Activated CD8-positive, alpha-beta T cell treated with anti-CD3 and anti-CD28 coated beads for 36 hours (primary cell): Measurements from ENCODE around the gene VMA21. TPM values are rescaled to one million over a fixed set of nuclear protein-coding genes. Genes with fewer than 3 reads are reported as not detected.
A peak's percentile ranks its signal among the peaks of the same experiment; 100 is the strongest.

Source experiments
- ATAC-seq: fragments of 200-7000 bp; cut with Tn5 transposase; one replicate; pipeline ENCODE4 v1.10.0; 2021; ENCODE audit warnings: mild to moderate bottlenecking, moderate library complexity
- CTCF ChIA-PET: fragments of 350-600 bp; sonication (Branson Sonifier 250); formaldehyde crosslinking; loops from one replicate; lab custom pipeline; 2021; ENCODE audit warnings: antibody characterized with exemption; lab: Charles Lee
- POLR2A ChIA-PET: fragments of 350-600 bp; sonication (Branson Sonifier 250); formaldehyde crosslinking; loops from one replicate; lab custom pipeline; 2021; ENCODE audit warnings: antibody characterized with exemption; lab: Charles Lee
- DNase-seq: peaks from one replicate; pipeline ENCODE4 v3.0.0-alpha.2; 2020
- H3K27ac Mint-ChIP-seq: one replicate; pipeline ENCODE4 v1.8.0; 2021; ENCODE audit warnings: mild to moderate bottlenecking, mixed read lengths
- H3K27me3 Mint-ChIP-seq: one replicate; pipeline ENCODE4 v1.8.0; 2021; ENCODE audit warnings: mixed read lengths
- H3K36me3 Mint-ChIP-seq: one replicate; pipeline ENCODE4 v1.8.0; 2021; ENCODE audit warnings: low read depth, mixed read lengths
- H3K4me1 Mint-ChIP-seq: one replicate; pipeline ENCODE4 v1.8.0; 2021; ENCODE audit warnings: low read depth, mixed read lengths
- H3K4me3 Mint-ChIP-seq: one replicate; pipeline ENCODE4 v1.8.0; 2021; ENCODE audit warnings: mild to moderate bottlenecking, moderate library complexity, mixed read lengths
- H3K9me3 Mint-ChIP-seq: one replicate; pipeline ENCODE4 v1.8.0; 2021; ENCODE audit warnings: mixed read lengths
- CTCF ChIP-seq: fragments of 200-600 bp; IDR thresholded peaks from one replicate; pipeline ENCODE4 v1.8.0; 2022; ENCODE audit warnings: antibody characterized with exemption, mild to moderate bottlenecking
- intact Hi-C: fragments of 100-400 bp; cut with micrococcal nuclease; formaldehyde crosslinking; loops from one replicate; pipeline ENCODE4 v1.10.0; 2022
- total RNA-seq, 2 experiments: library from RNA; stranded (reverse); gene quantifications; one replicate each; pipeline ENCODE4 v1.2.3, GENCODE V29; 2021

VMA21 gene
- total RNA-seq, 2 experiments from 2014 or later, result 41.6 to 41.9 TPM

- no peak for TF ChIP-seq CTCF
- DNase-seq (peak; percentile 9), ATAC-seq (peak; percentile 69)
- Mint-ChIP-seq H3K27me3 (no peaks in the 10 kb centered on the region), H3K27ac (peak overlapping the region; percentile 74), H3K4me3 (no peak overlapping the region), H3K36me3 (peaks cover 7% of the 10 kb centered on the region), H3K9me3 (no peaks in the 10 kb centered on the region), H3K4me1 (peaks cover 9% of the 10 kb centered on the region)
- intact Hi-C loops, result no loop called here
- ChIA-PET POLR2A (no interaction called here), CTCF (no interaction called here)
Measured at GRCh38 chrX:151416579-151416978, 19.6 kb downstream of the VMA21 start.

- ChIA-PET CTCF (no interaction called here), POLR2A (no interaction called here)
- Mint-ChIP-seq H3K4me3 (no peak overlapping the region), H3K4me1 (peaks cover 9% of the 10 kb centered on the region), H3K27me3 (no peaks in the 10 kb centered on the region), H3K9me3 (no peaks in the 10 kb centered on the region), H3K27ac (no peak overlapping the region), H3K36me3 (peaks cover 3% of the 10 kb centered on the region)
- ATAC-seq (no peak), DNase-seq (no peak)
- intact Hi-C loops, result no loop called here
- no peak for TF ChIP-seq CTCF
Measured at GRCh38 chrX:151419782-151420181, 22.8 kb downstream of the VMA21 start.

- Mint-ChIP-seq H3K4me3 (no peak overlapping the region), H3K27ac (no peak overlapping the region), H3K36me3 (no peaks in the 10 kb centered on the region), H3K27me3 (no peaks in the 10 kb centered on the region), H3K4me1 (no peaks in the 10 kb centered on the region), H3K9me3 (no peaks in the 10 kb centered on the region)
- intact Hi-C loops, result no loop called here
- ChIA-PET POLR2A (no interaction called here), CTCF (no interaction called here)
- DNase-seq (no peak), ATAC-seq (no peak)
- no peak for TF ChIP-seq CTCF
Measured at GRCh38 chrX:151424505-151424904, 27.5 kb downstream of the VMA21 start.

- DNase-seq, result no peak
- Mint-ChIP-seq H3K4me1 (no peaks in the 10 kb centered on the region), H3K4me3 (no peak overlapping the region), H3K36me3 (no peaks in the 10 kb centered on the region), H3K9me3 (no peaks in the 10 kb centered on the region), H3K27ac (no peak overlapping the region), H3K27me3 (no peaks in the 10 kb centered on the region)
- ChIA-PET POLR2A (no interaction called here), CTCF (no interaction called here)
- ATAC-seq, result no peak
- intact Hi-C loops, result no loop called here
- TF ChIP-seq CTCF, result no peak
Measured at GRCh38 chrX:151448509-151448908, 51.5 kb downstream of the VMA21 start.

- intact Hi-C loops, result no loop called here
- Mint-ChIP-seq H3K27ac (no peak overlapping the region), H3K27me3 (no peaks in the 10 kb centered on the region), H3K36me3 (no peaks in the 10 kb centered on the region), H3K4me3 (no peak overlapping the region), H3K4me1 (no peaks in the 10 kb centered on the region), H3K9me3 (no peaks in the 10 kb centered on the region)
- CTCF ChIA-PET, result no interaction called here
- POLR2A ChIA-PET, result no interaction called here
- no peak for TF ChIP-seq CTCF
- ATAC-seq (no peak), DNase-seq (no peak)
Measured at GRCh38 chrX:151458824-151459223, 61.8 kb downstream of the VMA21 start.

Other genes starting within 250 kb of the VMA21 start
- not detected for gene GPR50, start 220.6 kb upstream of the VMA21 start, total RNA-seq
- not detected for gene PASD1, start 166.5 kb downstream of the VMA21 start, total RNA-seq